ENCODE measurements around the gene REG4. TPM values are rescaled to one million over a fixed set of nuclear protein-coding genes. Genes with fewer than 3 reads are reported as not detected.
A peak's percentile ranks its signal among the peaks of the same experiment; 100 is the strongest.
"Not testable (repeated sequence)": the region's sequence is repeated elsewhere in the genome, so short reads cannot be mapped to it uniquely, and the experiment has no call there.

REG4 gene
- polyA plus RNA-seq, 3 donors: not detected

DNA sequence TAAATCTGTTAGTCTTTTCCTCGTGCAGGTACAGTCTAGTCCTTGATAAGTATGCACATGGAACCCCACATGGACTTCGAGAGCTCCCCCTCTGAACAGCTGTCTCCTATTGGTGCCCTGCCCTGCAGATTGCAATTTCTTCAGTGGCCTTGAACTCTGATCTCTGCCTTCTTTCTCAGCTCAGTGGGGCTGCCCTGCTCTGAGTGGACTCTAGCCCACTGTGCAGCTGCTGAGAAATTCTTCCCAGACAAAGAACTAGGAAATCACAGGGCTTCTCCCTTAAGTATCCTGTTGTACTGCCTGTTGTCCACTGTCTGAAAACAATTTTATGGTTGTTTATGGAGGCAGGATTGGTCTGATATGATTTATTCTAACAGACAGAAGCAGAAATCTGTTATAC, 46.9 kb upstream of the REG4 start:
- Mint-ChIP-seq H3K4me3 (no peak overlapping the region), H3K36me3 (no peaks in the 10 kb centered on the region), H3K4me1 (peaks cover 22% of the 10 kb centered on the region), H3K27ac (peak overlapping the region in 1 of 7 donors; percentile 37), H3K9me3 (peaks cover 0 to 4% (median 0%) of the 10 kb centered on the region in 7 donors), H3K27me3 (ENCODE audit: low read depth in 3 of 3) (peaks cover 0 to 2% (median 0%) of the 10 kb centered on the region in 3 donors)
- TF ChIP-seq, protein P1, sequence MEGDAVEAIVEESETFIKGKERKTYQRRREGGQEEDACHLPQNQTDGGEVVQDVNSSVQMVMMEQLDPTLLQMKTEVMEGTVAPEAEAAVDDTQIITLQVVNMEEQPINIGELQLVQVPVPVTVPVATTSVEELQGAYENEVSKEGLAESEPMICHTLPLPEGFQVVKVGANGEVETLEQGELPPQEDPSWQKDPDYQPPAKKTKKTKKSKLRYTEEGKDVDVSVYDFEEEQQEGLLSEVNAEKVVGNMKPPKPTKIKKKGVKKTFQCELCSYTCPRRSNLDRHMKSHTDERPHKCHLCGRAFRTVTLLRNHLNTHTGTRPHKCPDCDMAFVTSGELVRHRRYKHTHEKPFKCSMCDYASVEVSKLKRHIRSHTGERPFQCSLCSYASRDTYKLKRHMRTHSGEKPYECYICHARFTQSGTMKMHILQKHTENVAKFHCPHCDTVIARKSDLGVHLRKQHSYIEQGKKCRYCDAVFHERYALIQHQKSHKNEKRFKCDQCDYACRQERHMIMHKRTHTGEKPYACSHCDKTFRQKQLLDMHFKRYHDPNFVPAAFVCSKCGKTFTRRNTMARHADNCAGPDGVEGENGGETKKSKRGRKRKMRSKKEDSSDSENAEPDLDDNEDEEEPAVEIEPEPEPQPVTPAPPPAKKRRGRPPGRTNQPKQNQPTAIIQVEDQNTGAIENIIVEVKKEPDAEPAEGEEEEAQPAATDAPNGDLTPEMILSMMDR (IDR thresholded peaks at IDR 0.05): no peak
- H3K9ac ChIP-seq (ENCODE audit: insufficient read depth, low read length, poor library complexity, severe bottlenecking): no peak overlapping the region
- peaks cover 20 to 21% of the 10 kb centered on the region in 2 donors for H3K4me1 ChIP-seq (ENCODE audit: control insufficient read depth in 1 of 2, insufficient read depth in 2 of 2, low read length in 2 of 2)
- no peaks in the 10 kb centered on the region for H4K20me1 ChIP-seq (ENCODE audit: insufficient read depth, low read length)
- H3K4me3 ChIP-seq (replicated peaks in 1 of 3; ENCODE audit: low read depth in 2 of 3, low read length in 3 of 3): no peak overlapping the region
- H3K4me2 ChIP-seq (replicated peaks; ENCODE audit: extremely low read depth, low read length, poor library complexity, severe bottlenecking): no peak overlapping the region
- H3K27ac ChIP-seq (ENCODE audit: low read depth in 1 of 2, low read length in 2 of 2): peak overlapping the region in 1 of 2 donors; percentile 48
- intact Hi-C loops (cut with micrococcal nuclease): no loop called here
- H3K9me3 ChIP-seq (replicated peaks in 1 of 2; ENCODE audit: control insufficient read depth in 1 of 2, insufficient read depth in 1 of 2, low read length in 2 of 2): no peaks in the 10 kb centered on the region
- no peaks in the 10 kb centered on the region for H3K79me2 ChIP-seq (ENCODE audit: insufficient read depth, low read length)
- H3K36me3 ChIP-seq (replicated peaks in 1 of 2; ENCODE audit: control insufficient read depth in 1 of 2, insufficient read depth in 2 of 2, low read length in 2 of 2): no peaks in the 10 kb centered on the region
- DNase-seq: no peak
- WGBS (ENCODE audit: insufficient coverage): 100% methylated on average over 2 of the region's 2 CpGs
- no peaks in the 10 kb centered on the region for H3K27me3 ChIP-seq (ENCODE audit: control insufficient read depth in 2 of 2, insufficient read depth in 2 of 2, low read length in 2 of 2)
- H2AFZ ChIP-seq (ENCODE audit: insufficient read depth, low read depth, low read length, poor library complexity, severe bottlenecking): no peak overlapping the region

DNA sequence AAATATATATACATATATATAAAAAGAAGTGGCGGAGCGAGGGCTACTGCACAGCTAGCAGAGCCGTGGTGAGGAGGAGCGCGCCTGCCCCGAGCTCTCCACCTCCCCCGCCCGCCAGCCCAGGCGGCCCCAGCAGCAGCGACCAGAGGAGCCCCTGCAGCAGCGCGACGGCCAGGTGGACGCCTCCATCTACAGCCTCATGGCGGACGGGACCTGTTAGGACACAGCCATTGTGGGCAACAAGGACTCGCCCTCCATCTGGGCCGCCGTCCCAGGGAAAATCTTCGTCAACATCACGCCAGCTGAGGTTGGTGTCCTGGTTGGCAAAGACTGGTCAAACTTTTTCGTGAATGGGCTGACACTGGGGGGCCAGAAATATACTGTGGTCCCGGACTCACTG, 41.9 kb upstream of the REG4 start:
- DNase-seq: no peak
- Histone ChIP-seq H3K27ac (ENCODE audit: low read depth in 1 of 2, low read length in 2 of 2) (no peak overlapping the region), H3K36me3 (replicated peaks in 1 of 2; ENCODE audit: control insufficient read depth in 1 of 2, insufficient read depth in 2 of 2, low read length in 2 of 2) (no peaks in the 10 kb centered on the region), H3K4me2 (replicated peaks; ENCODE audit: extremely low read depth, low read length, poor library complexity, severe bottlenecking) (no peak overlapping the region), H3K9me3 (replicated peaks in 1 of 2; ENCODE audit: control insufficient read depth in 1 of 2, insufficient read depth in 1 of 2, low read length in 2 of 2) (no peaks in the 10 kb centered on the region), H3K4me3 (replicated peaks in 1 of 3; ENCODE audit: low read depth in 2 of 3, low read length in 3 of 3) (no peak overlapping the region), H3K79me2 (ENCODE audit: insufficient read depth, low read length) (no peaks in the 10 kb centered on the region), H4K20me1 (ENCODE audit: insufficient read depth, low read length) (no peaks in the 10 kb centered on the region), H2AFZ (ENCODE audit: insufficient read depth, low read depth, low read length, poor library complexity, severe bottlenecking) (no peak overlapping the region), H3K27me3 (ENCODE audit: control insufficient read depth in 2 of 2, insufficient read depth in 2 of 2, low read length in 2 of 2) (no peaks in the 10 kb centered on the region), H3K9ac (ENCODE audit: insufficient read depth, low read length, poor library complexity, severe bottlenecking) (no peak overlapping the region), H3K4me1 (ENCODE audit: control insufficient read depth in 1 of 2, insufficient read depth in 2 of 2, low read length in 2 of 2) (no peaks in the 10 kb centered on the region)
- H3K27me3 Mint-ChIP-seq (ENCODE audit: low read depth in 3 of 3): peaks cover 0 to 2% (median 2%) of the 10 kb centered on the region in 3 donors
- TF ChIP-seq, protein P1 (IDR thresholded peaks at IDR 0.05): no peak
- no peak overlapping the region for H3K27ac Mint-ChIP-seq
- intact Hi-C loops (cut with micrococcal nuclease): no loop called here
- H3K9me3 Mint-ChIP-seq: peaks cover 0 to 2% (median 0%) of the 10 kb centered on the region in 7 donors
- WGBS (ENCODE audit: insufficient coverage): 93% methylated on average over 19 of the region's 23 CpGs
- H3K4me1 Mint-ChIP-seq: peaks cover 1% of the 10 kb centered on the region
- H3K36me3 Mint-ChIP-seq: no peaks in the 10 kb centered on the region
- H3K4me3 Mint-ChIP-seq: no peak overlapping the region

DNA sequence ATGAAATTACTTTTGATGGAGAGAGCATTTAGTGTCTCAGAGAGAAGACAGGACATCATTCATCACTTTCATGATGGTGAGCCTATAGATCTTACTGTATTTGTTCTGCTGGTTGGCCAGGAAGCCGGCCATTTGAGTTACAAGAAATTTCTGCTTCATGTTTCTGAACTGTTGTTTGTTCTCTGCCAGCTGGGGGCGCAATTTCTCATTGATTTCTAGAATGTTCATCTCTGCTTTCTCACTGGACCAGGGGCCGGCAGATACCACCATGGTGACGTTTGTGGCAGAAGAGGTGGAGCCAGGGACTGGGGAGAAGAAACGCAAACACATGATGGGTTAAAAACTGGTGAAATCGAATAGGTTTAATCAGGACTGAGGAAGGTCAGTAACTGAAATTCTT, 32.9 kb upstream of the REG4 start:
- H3K36me3 ChIP-seq (replicated peaks in 1 of 2; ENCODE audit: control insufficient read depth in 1 of 2, insufficient read depth in 2 of 2, low read length in 2 of 2); H3K4me1 ChIP-seq (ENCODE audit: control insufficient read depth in 1 of 2, insufficient read depth in 2 of 2, low read length in 2 of 2); H3K4me3 Mint-ChIP-seq; H3K27me3 ChIP-seq (ENCODE audit: control insufficient read depth in 2 of 2, insufficient read depth in 2 of 2, low read length in 2 of 2); H3K27ac ChIP-seq (ENCODE audit: low read depth in 1 of 2, low read length in 2 of 2); H3K36me3 Mint-ChIP-seq; H3K9ac ChIP-seq (ENCODE audit: insufficient read depth, low read length, poor library complexity, severe bottlenecking); H3K4me1 Mint-ChIP-seq; H3K9me3 ChIP-seq (replicated peaks in 1 of 2; ENCODE audit: control insufficient read depth in 1 of 2, insufficient read depth in 1 of 2, low read length in 2 of 2); intact Hi-C loops (cut with micrococcal nuclease); H2AFZ ChIP-seq (ENCODE audit: insufficient read depth, low read depth, low read length, poor library complexity, severe bottlenecking); DNase-seq; H3K9me3 Mint-ChIP-seq; H4K20me1 ChIP-seq (ENCODE audit: insufficient read depth, low read length); H3K4me3 ChIP-seq (replicated peaks in 1 of 3; ENCODE audit: low read depth in 2 of 3, low read length in 3 of 3); H3K4me2 ChIP-seq (replicated peaks; ENCODE audit: extremely low read depth, low read length, poor library complexity, severe bottlenecking); H3K27me3 Mint-ChIP-seq (ENCODE audit: low read depth in 3 of 3); H3K79me2 ChIP-seq (ENCODE audit: insufficient read depth, low read length): not testable (repeated sequence)
- whole genome bisulfite sequencing (ENCODE audit: insufficient coverage): 87% methylated on average over 4 of the region's 6 CpGs
- peak overlapping the region in 1 of 7 donors; percentile 28 for H3K27ac Mint-ChIP-seq

Measured in CD14-positive monocyte (primary cell).